Suprapubic skin (tissue), 3 donors: ENCODE data around the gene RPH3AL.

Experiments used
- CTCF ChIP-seq, 2 donors: fragments of 200-600 bp in 1 of 2; fragments of 450-650 bp in 1 of 2; sonication (generic) in 1 of 2; IDR thresholded peaks; one replicate each; pipeline ENCODE4 v1.5.1; 2016 to 2019; ENCODE audit warnings: antibody characterized with exemption in 2 of 2, mild to moderate bottlenecking in 1 of 2, moderate library complexity in 1 of 2
- POLR2A ChIP-seq, 2 donors: fragments of 450-650 bp; IDR thresholded peaks; one replicate each; pipeline ENCODE4 v1.6.1; 2017; ENCODE audit warnings: antibody characterized with exemption in 2 of 2, mild to moderate bottlenecking in 2 of 2, moderate library complexity in 2 of 2

- TF ChIP-seq CTCF (IDR thresholded peaks at IDR 0.05) (no peak), POLR2A (IDR thresholded peaks at IDR 0.05) (no peak)
Observed at GRCh38 chr17:321386-321941, 31.1 kb downstream of the RPH3AL start.
